CMK (cell line): ENCODE measurements around the gene ARHGAP30.
"Not testable (repeated sequence)": the region's sequence is repeated elsewhere in the genome, so short reads cannot be mapped to it uniquely, and the experiment has no call there.

ENCODE experiments used
- DNase-seq: peaks from one replicate; pipeline ENCODE4 v3.0.0-alpha.2; 2010; ENCODE audit warnings: low read depth

ARHGAP30 gene, protein sequence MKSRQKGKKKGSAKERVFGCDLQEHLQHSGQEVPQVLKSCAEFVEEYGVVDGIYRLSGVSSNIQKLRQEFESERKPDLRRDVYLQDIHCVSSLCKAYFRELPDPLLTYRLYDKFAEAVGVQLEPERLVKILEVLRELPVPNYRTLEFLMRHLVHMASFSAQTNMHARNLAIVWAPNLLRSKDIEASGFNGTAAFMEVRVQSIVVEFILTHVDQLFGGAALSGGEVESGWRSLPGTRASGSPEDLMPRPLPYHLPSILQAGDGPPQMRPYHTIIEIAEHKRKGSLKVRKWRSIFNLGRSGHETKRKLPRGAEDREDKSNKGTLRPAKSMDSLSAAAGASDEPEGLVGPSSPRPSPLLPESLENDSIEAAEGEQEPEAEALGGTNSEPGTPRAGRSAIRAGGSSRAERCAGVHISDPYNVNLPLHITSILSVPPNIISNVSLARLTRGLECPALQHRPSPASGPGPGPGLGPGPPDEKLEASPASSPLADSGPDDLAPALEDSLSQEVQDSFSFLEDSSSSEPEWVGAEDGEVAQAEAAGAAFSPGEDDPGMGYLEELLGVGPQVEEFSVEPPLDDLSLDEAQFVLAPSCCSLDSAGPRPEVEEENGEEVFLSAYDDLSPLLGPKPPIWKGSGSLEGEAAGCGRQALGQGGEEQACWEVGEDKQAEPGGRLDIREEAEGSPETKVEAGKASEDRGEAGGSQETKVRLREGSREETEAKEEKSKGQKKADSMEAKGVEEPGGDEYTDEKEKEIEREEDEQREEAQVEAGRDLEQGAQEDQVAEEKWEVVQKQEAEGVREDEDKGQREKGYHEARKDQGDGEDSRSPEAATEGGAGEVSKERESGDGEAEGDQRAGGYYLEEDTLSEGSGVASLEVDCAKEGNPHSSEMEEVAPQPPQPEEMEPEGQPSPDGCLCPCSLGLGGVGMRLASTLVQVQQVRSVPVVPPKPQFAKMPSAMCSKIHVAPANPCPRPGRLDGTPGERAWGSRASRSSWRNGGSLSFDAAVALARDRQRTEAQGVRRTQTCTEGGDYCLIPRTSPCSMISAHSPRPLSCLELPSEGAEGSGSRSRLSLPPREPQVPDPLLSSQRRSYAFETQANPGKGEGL

DNA sequence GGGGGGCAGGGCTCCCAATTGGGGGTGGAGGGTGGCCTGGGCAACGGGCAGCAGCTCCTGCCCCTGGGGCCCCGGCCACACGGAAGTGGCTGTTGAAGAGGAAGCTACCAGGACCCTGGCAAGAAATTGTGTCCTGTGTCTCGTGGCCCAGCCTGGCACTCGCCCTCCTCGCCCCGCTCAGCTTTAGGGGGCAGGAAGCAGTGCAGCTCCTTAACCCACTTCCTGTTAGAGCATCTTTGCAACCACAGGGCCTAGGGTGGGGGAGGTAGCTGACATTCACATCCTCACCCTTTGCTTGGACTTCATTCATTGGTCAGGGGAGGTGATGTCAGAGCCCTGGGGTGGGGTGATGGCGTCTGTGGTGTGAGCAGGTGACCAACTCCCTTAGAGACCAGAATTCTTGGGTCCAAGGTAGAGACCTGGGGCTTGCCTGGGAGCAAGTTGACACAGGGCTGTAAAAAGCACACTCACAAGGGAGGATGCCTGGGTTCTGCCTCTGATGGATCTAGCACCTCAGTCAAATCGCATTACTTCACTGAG is at the start of gene ARHGAP30:
TSS of gene ARHGAP30 (minus strand) at position 161 of the 540 bp plus-strand sequence. CDS start 267 bp downstream, outside the sequence.
- peak; percentile 98 for DNase-seq

- DNase-seq: peak; percentile 62
Measured at GRCh38 chr1:161117759-161118581, 48.3 kb upstream of the ARHGAP30 start, which contains the start of the genes NIT1 and PFDN2. NIT1 (plus strand) TSS chr1:161118105; CDS start chr1:161118177, 72 bp downstream. PFDN2 (minus strand) TSS chr1:161118037; CDS start chr1:161118026, 11 bp downstream.

DNA sequence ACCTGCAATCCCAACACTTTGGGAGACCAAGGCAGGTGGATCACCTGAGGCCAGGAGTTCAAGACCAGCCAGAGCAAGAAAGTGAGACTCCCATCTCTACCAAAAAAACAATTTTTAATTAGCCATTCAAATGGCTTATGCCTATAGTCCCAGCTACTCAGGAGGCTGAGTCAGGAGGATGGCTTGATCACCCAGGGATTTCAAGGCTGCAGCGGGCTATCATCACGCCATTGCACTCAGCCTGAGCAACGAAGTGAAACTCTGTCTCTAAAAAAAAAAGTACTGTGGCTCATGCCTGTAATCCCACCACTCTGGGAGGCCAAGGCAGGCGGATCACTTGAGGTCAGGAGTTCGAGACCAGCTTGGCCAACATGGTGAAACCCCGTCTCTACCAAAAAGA is 46.3 kb upstream of the ARHGAP30 start:
- not testable (repeated sequence) for DNase-seq

DNA sequence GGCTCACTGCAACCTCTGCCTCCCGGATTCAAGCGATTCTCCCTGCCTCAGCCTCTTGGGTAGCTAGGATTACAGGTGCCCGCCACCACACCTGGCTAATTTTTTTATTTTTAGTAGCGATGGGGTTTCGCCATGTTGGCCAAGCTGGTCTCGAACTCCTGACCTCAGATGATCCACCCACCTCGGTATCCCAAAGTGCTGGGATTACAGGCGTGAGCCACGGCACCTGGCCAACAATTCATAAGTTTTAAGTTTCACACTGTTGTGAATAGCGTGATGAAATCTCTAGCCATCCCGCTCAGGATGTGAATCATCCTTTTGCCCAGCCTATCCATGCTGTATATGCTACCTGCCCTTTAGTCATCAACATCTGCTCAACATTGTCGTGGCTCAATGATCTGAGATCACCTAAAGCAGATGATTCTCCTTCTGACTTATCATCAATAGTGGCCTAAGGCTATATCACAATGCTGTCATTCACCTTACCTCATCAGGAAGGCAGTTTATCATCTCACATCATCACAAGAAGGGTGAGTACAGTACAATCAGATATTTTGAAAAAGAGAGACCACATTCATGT is 45.5 kb upstream of the ARHGAP30 start:
- DNase-seq: no peak

DNA sequence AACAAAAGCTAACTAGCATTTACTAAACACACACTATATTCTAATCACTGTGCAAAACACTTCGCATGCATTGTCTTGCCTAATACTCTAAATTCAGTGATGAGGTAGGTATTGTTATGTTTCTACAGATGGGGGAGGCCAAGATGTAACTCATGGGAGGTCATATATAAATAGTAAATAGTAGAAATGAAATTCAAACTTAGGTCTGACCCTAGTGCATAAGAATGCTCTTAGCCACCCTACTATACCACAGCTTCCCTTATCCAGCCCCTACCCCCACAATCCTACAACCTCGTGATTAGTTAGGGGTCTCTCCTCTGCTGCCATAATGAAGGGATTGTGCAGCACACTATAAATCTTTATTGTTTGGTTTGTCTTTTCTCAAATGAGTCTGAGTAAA is 44.9 kb upstream of the ARHGAP30 start:
- DNase-seq: no peak

- no peak for DNase-seq
Measured at GRCh38 chr1:161113915-161114314, 44.2 kb upstream of the ARHGAP30 start.

DNA sequence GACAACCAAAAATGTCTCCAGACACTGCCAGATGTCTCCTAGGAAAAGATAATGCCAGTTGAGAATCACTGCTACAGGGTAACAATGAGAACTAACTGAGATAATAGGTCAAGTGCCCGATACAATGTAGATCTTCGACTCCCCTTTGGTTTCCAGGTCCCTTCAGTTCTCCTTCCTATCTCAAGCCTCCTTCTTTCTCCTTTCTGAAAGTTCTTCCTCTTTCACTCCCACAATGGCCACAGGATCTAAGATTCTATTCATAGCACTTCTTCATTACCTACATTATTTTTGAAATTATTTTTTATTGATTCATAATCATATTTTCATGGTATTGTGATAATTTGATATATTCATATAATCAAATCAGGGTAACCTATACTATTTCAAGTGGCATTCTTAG is 41.8 kb upstream of the ARHGAP30 start:
- DNase-seq: no peak

DNA sequence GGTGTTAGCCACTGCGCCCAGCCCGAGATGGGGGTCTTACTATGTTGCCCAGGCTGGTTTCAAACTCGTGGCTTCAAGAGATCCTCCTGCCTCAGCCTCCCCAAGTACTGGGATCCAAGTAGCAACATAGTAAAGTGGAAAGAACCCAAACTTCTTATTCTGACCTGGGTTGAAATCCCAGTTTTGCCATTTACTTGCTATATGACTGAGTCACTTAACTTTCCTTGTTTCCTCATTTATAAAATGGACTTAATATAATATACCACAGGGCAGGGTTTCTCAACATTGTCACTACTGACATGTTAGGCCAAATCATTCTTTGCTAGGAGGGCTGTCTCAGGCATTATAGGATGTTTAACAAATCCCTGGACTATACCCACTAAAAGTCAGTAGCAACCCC is 41.4 kb upstream of the ARHGAP30 start:
- no peak for DNase-seq

GRCh38 chr1:161106431-161106830 is 36.7 kb upstream of the ARHGAP30 start:
- no peak for DNase-seq

DNA sequence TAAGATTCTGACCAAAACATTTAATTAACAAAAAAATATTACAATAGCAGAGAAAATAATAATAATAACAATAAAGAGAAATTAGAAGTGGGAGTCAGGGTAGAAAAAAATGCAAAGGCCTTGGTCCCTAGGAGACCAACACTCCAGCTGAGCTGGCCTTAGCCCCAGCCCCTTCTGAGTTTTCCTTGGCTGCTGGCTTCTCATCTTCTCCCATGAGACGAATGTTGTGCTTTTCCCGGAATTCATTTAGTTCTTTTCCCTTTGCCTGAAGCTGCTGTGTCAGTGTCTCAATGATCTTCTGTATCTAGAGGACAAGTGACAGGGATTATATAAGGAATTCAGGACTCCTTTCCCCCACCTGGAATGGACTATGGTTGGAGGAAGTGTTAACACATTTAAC is 30.9 kb upstream of the ARHGAP30 start:
- no peak for DNase-seq

GRCh38 chr1:161099090-161099802 is 29.6 kb upstream of the ARHGAP30 start:
- no peak for DNase-seq

DNA sequence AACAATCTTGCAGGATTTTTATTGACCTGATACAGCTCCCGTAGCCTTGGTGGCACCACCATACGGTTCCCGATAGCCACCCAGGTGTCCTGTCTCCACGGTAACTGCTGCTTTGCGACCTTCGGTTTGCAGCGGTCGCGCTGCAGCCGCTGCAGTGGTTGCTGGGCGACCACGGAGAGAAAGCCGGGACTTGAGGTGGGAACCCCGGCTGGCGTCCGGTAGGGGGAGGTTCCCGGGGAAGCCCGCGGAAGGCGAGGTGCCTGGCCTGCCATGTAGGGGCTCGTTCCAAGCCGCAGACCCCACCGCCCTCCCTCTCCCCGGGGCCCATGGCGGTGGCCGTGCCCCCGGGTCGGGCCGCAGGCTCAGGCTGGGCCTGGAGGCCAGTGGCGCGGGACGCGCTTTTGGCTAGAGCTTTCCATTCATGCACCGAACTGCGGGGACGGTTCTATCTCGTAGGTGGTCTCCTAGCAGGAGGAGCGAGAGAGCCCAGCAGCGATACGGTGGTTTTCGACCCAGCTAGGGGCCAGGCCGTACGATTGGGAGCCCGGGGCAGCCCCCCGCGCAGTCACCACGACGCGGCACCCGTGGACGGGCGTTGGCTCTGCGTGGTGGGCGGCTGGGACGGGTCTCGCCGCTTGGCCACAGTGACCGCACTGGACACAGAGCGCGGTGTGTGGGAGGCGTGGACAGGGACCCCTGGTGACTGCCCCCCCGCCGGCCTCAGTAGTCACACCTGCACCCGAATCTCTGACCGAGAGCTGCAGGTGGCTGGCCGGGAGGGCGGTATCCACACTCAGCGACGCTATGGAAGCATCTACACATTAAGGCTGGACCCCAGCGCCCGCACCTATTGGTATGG is 28.7 kb upstream of the ARHGAP30 start, which contains the start of gene KLHDC9:
TSS of gene KLHDC9 (plus strand) at position 152 of the 859 bp plus-strand sequence. CDS start at position 327, 175 bp downstream.
- no peak for DNase-seq

DNA sequence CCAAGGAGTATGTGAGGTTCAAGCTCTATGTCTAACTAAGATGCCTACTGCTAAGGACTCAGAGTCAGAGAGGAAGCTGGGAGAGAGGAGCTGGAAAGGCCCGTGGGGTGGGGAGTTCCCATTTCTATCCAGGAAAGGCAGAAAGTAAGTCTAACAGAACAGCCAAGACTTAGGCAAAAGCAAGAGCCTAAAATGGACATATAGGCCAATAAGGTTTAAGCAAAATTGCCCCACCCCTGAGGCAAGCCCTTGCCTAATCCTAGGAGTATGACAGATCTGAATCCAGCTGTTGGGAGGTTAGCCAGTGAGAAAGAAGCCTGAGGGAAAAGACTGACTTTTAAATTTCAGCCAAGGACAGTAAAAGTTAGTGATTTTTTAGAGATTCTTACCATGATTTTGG is 26.8 kb upstream of the ARHGAP30 start:
- no peak for DNase-seq

- no peak for DNase-seq
Measured at GRCh38 chr1:161096015-161096414, 26.3 kb upstream of the ARHGAP30 start.

GRCh38 chr1:161095230-161095629 is 25.5 kb upstream of the ARHGAP30 start:
- no peak for DNase-seq

DNA sequence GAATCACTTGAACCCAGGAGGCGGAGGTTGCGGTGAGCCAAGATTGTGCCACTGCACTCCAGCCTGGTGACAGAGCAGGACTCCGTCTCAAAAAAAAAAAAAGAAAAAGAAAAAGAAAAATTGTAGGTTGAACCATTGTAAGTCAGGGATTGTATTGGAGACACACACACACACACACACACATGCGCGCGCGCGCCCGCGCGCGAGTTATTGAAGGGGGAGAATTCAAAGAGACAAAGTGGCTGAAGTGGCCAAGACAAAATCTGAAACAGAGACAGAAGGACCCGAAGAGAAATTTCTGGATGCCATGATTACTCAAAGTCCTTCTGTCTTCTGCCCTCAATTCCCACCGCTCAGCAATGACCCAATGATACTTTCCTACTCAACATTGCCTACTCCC is 24.8 kb upstream of the ARHGAP30 start:
- no peak for DNase-seq

DNA sequence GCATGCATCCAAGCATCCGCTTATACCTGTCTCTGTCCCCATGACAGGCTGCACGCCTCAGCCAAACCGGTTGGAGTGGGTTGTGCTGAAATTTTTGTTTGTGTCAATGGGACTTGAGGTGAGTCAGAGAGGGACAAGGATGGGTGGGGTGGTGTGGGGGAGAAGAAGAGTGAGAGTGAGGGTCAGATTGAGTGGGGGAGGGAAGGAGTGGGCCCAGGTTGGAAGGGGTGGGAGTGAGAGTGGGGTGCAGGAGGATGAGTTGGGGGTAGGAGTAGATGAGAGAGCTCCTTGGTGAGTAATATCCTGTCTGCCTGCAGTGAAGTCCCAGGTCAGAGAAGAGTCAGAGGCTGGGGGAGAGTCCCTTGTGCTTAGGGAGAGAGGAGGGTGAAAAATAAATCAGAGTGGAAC is 22.9 kb upstream of the ARHGAP30 start:
- no peak for DNase-seq

DNA sequence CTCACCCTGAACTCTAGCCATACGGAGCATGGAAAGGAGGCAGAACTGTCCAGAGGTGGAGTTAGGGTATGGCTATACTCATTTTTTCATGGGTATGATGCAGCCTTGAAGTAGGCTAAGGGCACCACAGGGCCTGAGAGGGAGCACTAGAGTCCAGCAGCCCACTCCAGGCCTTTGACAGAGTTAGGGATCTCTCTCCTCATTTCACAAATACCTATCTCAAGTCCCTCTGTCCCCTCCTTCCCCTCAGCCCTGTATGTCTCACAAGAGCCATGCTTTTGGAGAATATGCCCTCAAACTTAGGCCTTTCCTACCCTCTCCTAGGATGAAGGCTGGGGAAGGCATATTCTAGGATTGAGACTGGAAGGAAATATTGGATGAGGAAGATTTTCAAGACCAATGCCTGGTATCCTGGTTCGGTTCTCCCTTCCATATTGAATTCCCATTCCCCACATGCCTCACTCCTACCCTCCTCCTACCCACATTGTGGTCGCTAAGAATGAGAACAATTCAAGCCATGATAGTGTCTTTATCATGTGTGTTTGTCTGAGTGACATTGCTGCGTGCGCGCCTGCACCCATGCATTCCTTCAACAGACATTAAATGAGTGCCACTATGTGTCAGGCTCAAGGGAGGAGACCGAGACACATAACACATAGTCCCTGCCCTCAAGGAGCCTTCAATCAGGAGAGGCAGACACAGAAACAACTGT is 22.3 kb upstream of the ARHGAP30 start:
- DNase-seq: no peak
